GM19467 (cell line): ENCODE results near the gene FAM168B.
"Not testable (repeated sequence)": the region's sequence is repeated elsewhere in the genome, so short reads cannot be mapped to it uniquely, and the experiment has no call there.

ENCODE experiments used
- ATAC-seq: cut with Tn5 transposase; IDR thresholded peaks from one replicate; pipeline ENCODE4 v1.9.1; 2021; ENCODE audit warnings: mild to moderate bottlenecking, moderate library complexity; ENCODE audit not compliant: unreplicated experiment

FAM168B gene, protein sequence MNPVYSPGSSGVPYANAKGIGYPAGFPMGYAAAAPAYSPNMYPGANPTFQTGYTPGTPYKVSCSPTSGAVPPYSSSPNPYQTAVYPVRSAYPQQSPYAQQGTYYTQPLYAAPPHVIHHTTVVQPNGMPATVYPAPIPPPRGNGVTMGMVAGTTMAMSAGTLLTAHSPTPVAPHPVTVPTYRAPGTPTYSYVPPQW

DNA sequence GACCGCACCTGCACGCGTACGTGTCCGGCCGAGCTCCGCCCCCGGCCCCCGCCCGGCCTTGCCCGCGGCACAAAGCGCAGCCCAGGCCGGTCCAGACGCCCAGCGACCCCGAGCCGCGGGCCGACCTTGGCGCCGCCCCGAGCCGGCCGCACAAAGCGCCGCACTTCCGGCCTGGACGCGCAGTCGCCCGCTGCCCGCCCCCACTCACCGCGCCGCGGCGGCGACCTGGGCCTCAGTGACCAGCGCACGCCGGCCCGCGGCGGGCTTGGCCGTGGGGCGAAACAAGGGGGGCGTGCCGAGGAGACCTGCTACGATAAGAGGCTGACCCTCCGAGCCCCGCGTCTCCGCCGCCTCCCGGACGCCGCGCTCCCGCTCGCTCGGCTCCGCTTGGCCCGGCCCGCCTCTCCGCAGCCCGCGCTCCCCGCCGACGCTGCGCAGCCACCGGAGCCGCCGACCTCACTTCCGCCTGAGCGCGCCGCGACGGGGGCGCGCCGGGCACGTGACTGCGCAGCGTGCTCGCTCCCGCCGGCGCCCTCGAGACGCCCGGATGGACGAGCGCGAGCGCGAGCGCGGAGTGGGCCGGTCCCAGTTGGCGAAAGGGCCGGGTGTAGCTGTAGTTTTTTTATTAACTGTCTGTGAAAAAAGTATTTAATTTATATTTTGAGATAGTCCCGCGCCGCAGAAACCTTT is at the start of gene FAM168B:
Gene FAM168B, minus strand, starts transcription at position 455 of the 690 bp plus-strand sequence. CDS start 10,814 bp downstream, outside the sequence.
- peak; percentile 80 for ATAC-seq

DNA sequence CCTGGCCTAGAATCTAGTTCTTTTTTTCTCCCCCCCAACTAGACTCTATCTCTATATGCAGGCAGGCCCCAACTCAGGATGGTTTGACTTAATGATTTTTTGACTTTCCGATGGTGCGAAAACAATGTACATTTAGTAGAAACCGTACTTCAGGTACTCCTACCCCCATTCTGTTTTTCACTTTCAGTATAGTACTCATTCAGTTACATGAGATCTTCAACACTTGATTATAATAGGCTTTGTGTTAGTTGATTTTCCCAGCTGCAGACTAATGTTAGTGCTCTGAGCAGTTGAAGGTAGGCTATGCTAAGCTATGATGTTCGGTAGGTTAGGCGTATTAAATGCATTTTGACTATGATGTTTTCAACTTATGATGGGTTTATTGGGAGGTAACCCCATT is 49.6 kb upstream of the FAM168B start:
- no peak for ATAC-seq

DNA sequence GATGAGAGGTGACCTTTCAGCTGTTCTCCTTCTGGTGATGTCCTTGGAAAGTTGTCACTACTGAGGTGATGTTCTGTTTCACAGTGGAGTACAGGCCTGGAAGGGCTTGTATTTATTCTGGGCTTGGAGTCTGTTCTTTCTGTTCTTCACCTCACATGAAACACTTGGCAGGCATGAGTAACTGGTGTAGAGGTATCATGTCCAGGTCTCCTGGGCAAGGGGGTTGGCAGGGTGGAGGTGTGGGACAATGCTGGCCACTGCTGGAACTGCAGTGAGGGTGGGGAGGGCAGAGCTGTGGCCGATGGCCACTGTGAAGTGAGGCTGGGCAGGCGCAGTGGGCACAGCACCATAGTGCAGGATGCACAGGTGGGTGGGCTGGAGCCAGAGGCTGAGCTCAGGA is 47.3 kb upstream of the FAM168B start:
- ATAC-seq = no peak

DNA sequence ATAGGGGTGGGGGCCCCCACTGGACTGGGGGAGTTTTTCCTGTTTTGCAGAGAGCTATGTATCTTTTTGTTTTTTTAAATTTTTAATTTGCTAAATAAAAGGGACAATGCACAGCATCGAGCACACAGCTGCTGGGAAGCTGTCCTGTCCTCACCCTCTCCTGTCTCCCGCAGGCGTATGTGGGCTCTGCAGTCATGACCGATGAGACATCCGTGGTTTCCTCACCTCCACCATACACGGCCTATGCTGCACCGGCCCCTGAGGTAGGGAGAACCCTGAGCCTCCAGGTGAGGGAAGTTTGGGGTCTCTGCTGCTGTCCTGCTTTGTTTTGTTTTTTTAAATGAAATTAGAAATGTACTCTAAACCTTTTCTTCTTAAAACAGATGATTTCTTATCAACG is 39.5 kb upstream of the FAM168B start:
- ATAC-seq = no peak

DNA sequence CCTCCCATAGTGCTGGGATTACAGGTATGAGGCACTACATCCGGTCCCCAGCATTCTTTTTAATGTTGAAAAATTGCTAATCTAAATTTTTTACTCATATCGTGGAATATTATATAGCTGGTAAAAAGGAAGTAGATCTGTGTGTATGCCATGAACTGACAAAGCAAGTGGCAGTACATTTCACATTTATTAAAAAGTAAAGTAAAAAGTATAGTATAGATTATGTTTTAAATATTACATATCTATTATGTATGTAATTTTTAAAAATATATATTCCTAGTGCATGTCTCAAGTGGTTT is 37.0 kb upstream of the FAM168B start:
- no peak for ATAC-seq

DNA sequence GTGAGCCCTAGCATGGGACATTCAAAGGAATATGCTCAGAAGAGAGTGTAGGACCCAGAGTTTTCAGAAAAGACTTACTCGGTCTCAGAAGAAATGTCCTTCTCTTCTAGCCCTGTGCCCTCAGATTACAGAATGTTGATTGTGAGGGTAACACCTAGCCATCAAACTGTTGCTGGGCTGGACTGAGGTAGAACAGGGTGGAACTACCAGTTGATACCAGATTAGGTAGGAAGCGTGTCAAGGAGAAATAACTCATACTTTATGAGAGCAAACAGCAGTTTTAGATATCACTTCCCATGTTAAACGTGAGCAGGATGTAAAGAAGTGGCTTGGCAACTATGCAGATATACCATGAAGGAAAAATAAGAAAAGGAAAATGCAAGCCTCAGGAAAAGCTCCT is 34.7 kb upstream of the FAM168B start:
- ATAC-seq = no peak

DNA sequence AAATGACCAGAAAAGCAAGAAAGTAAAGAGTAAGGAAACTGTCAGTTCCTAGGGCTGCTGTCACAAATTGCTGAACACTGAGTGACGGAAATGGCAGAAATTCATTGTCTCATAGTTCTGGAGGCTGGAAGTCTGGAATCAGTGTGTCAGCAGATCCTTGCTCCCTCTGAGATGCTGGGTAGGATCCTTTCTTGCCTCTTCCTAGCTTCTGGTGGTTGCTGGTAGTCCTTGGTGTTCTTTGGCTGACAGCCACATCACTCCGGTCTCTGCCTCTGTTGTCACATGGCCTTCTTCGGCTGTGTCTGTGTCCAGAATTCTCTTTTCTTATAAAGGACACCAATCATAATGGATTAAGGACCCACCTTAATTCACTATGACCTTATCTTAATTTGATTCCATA is 33.8 kb upstream of the FAM168B start:
- no peak for ATAC-seq

DNA sequence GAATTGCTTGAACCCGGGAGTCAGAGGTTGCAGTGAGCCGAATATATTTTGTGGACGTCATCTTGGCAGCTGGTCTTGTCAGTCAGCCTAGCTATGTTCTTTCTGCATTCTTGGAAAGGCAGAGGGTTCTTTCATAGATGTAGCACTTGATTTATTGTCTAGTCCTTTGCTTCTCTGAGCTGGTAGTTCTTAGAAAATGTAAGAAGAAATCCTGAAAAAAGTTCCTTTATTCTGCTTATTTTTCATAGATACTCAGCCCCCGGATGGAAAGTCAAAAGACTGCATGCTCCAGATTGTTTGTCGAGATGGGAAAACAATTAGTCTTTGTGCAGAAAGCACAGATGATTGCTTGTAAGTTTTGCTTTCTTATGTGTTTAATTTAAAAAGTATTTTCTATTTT is 33.2 kb upstream of the FAM168B start:
- ATAC-seq = no peak

DNA sequence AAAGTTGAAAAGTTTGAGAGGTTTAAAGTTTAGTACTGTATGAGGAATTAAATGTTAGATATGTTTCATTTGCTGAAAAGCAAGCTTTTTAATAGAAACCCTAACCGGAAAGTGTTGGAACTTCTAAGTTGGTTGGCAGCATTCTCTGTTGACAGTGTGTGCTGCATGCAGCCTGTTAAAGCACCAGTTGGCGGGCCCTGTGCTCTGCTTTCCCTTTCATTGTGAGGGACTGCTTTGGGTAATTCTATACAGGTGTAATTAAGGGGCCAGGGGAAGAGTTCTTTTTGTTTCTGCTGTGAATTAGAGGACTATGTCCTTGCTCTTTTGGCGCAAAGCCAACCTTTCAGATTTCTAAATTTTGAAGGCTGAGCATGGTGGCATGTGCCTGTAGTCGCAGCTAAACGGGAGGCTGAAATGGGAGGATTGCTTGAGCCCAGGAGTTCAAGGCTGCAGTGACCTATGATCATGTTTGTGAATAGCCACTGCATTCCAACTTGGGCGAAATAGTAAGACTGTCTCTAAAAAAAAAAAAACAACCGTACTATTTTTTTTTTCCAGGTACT is 32.0 kb upstream of the FAM168B start:
- no peak for ATAC-seq

DNA sequence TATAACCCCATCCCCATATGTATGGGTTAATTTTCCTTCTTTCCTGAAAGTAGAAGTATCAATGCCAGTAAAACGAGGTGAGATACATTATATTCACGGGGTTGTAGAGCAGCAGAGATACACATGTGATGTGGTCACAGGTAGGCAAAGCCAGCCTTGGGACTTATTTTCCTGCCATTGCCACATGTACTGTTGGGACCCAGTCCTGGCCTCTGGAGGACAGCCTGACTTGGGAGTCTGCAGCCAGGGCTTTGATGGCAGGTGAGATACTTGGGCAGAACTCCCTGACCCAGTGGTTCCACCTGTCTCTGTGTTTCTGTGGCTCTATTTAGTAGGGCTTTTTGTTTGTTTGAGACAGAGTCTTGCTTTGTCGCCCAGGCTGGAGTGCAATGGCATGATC is 29.9 kb upstream of the FAM168B start:
- no peak for ATAC-seq

DNA sequence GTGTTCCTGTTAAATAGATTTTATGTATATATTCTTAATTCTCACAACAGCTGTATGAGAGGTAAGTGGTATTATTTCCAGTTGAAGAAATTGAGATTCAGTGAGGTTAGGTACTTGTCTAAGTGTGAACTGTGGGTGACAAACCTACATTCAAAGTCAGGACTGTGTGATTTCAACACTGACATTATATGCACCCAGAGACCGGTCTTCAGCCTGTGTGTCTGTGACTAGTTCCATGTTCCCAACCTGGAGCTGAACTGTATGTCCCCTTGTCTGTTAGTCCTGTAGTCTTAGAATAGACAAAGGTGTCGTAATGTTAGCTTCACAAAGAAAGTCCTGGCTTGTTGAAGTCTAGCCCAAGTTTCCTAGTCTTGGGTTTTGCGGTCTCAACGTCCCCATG is 29.2 kb upstream of the FAM168B start:
- ATAC-seq = no peak

DNA sequence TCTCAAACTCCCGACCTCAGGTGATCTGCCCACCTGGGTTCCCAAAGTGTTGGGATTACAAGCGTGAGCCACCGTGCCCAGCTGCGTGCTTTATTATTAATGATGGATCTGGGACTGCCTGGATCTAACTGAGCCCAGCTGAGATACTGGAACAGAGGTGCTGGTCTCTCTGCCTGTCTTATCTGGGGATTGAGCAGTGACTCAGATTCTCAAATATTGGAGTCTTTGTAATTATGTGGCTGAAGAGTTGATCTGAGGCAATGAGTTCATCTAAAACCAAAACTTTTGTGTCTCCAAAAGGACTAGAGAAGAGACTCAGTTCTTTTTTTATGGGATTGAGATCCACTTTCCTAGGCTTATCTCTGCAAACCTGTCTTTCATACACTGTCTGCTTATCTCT is 28.2 kb upstream of the FAM168B start:
- ATAC-seq = no peak

DNA sequence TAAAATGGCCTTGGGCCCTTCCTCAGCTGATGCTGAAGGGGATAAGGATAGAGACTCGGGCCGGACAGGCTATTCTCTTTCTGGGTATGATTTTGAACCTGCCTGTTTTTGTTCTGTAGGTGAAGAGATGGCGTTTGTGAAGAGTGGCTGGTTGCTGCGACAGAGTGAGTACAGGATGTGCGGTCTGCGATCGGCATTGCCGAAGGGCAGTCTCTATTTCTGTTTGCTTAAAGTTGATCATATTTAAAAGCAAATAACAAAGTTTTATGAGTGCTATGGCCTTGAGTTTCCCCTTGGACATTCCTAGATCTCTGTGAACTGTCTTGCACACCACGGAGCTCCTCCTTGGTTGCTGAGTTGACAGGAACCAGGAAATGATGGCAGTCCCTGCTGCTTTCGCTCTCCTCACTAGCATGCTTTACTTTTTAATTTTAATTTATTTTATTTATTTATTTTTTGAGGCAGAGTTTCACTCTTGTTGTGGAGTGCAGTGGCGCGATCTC is 27.6 kb upstream of the FAM168B start:
- ATAC-seq = no peak

DNA sequence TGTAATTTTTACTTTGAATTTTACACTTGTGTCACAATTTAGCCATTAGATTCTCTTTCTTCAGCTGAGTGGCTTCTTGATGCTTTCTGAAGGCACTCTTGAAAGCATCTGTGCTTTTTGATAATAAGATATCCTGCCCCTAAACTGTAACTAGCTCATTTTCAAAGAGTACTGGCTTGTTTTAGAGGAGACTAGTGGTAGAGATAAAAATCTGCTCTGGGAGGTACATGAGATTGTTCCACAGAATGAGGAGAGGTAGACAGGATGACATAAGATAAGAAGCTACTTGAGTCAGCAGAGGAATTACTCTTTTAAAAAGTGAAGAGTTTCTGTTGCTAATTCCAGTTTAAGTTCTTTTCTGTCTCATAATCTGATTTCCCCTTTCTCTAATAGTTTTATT is 22.5 kb upstream of the FAM168B start:
- ATAC-seq = no peak

DNA sequence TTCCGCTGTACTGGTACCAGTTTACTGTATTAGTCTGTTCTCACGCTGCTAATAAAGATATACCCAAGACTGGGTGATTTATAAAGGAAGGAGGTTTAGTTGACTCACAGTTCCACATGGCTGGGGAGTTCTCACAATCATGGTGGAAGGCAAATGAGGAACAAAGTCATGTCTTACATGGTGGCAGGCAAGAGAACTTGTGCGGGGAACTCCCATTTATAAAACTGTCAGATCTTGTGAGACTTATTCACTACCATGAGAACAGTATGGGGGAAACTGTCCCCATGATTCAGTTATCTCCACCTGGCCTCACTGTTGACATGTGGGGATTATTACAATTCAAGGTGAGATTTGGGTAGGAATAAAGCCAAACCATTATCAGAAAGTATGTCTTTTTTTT is 21.7 kb upstream of the FAM168B start:
- not testable (repeated sequence) for ATAC-seq

DNA sequence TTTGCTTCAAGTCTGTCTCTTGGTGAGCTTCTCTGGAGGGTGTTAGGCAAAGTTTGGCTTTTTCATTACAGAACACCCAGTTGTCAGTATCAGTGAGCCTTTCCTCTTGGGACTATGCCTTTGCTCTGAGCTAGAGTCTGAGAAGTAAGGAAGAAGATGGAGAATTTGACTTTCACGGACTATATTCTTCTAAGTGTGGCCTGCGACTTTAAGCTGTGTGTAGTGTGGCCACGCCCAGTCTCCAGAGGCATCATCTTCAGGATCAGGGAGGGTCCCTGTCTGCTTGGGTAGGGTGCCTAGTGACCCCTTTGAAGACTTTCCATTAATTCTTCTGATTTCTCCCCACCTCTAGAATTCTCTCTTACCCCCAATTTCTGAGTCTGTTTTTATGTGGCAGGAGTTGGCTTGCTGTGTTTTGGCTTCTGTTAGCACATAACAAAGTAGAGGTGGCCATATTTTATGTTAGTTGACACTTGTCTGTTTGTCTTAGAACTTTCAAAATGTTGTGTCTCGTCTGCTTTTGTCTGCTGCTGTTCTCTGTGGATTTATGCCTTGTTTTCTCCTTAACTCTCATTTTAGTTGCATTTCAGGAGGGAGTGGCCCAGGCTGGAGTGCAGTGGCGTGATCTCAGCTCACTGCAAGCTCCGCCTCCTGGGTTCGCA is 20.4 kb upstream of the FAM168B start:
- no peak for ATAC-seq

DNA sequence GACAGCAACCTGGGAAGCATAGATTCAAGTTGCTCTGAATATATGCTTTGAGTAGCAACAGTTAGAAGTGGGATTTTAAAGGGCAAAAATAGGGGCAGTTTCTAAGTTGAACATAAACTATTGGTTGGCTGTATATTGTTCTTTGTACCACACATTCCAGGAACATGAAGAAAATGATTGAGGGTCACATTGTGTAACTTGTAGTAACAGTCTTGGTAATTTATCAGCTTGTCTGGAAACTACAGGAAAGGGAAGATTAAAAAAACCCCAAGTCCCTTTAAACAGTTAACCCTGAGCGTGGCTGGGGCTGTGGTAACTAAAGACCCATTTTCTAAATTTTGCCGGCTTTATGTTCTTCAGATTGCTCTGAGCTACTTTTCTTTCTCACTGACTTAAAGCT is 19.3 kb upstream of the FAM168B start:
- ATAC-seq = no peak

DNA sequence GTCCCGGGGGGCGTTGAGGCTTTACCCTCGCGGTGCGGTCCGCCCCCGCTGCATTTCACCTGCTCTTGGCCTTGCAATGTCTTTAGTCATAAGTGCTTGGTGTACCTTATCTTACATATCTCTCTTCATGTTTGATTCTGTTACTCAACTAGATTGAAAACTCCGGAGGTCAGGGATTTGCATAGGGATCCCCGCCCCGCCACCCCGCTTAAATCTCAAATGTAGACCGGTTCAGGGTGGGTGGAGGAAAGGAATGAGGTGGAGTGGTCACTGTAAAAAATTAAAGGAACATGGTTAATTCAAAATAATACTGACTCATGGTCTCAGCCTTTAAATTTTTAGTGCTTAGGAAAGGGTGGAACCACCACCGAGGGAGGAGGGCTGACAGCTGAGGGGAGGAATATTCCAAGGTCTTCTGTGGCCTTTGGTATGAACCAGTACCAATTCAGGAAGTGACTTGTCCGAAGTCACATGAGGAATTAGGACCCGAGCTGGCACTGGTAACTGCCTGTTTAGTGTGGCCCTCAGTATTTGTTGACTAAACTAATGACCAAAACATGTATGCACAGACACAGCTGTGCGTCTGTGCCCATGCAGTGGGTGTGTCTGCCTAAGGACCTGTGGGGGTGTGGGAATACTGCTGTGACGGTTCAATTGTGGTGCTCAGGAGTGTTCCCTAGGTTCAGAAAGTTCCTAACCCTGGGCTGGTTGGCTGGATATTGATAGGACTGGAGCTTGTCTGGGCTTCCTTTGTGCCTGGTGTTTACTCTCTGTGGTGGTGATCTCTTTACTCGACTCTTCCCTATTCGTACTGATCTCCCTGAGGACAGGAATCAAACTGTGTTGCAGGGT is 12.9 kb upstream of the FAM168B start:
- ATAC-seq = peak; percentile 36

DNA sequence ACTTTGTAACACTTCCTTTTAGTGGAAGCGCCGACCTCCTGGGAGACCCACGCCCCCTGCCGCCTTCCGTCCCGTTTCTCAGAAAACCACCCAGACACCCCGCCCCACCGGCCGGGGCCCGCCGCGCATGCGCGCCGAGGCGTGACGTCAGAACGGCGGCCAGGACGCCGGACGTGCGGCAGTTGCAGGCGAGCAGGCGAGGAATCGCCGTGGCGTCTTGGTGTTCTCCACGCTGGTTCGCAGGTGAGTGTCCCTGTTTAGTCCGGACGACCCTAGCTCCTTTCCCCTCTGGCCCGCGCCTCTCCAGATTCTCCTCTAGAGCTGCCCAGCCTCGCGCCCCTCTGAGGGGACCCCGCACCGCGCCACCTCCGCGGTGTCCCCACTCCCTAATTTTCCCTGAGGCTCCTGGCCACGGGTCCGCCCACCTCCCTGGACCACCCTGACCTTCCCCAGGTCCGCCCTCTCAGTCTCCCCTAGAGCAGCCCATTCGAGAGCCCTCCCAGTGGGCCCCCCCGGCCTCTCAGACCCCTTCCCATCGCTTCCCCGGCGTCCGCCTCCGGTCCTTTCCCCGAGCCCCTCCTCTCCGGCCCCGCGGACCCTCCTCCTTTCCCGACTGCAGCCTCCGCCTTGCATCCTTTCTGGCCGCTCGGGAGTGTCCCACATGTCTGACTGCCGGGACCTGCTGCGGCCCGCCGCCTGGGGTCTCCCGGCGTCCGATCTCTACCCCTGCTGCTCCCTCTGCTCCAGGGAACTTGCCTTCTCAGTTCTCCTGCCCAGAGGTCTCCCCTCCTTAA is 12.1 kb upstream of the FAM168B start, which contains the start of gene PLEKHB2:
Gene PLEKHB2, plus strand, starts transcription at position 181 of the 794 bp plus-strand sequence. CDS start 15,606 bp downstream, outside the sequence.
- ATAC-seq = peak; percentile 81

DNA sequence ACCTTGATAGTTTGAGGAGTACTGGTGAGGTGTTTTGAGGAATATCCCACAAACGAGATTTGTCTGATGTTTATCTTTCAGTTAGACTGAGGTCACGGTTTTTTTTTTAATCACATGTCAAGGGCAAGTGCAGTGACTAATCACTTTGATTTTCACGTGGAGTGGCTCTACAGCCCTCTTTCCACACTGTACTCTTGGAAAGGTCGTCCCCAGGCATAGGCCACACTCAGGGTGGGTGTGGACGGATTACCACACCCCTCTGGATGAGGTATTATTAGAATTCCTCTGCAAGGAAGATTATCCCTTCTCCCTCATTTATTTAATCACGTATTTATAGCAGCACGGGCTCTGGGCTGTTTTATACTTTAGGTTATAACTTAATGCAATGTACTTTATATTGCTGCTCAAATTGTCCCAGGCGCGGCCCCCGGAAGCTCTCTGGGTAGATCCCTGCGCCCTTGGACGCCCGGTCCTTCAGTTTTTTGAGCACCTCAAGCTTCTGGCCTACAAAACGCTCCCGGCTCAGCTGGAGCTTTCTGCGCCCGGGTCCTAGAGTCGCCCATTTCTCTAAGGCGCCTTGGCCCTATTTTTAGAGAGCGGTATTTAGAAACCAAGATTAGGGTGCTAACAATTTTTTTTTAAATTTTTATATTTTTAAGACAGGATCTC is 11.4 kb upstream of the FAM168B start:
- ATAC-seq = peak; percentile 62
